NB4 (cell line): Measurements from ENCODE around the gene OR4X1.
"Not testable (repeated sequence)": the region's sequence is repeated elsewhere in the genome, so short reads cannot be mapped to it uniquely, and the experiment has no call there.

Experiments used
- DNase-seq: peaks from one replicate; pipeline ENCODE4 v3.0.0; 2010; ENCODE audit warnings: low read depth
- H3K4me3 ChIP-seq: one replicate; pipeline ENCODE4 v1.5.1; 2011; ENCODE audit warnings: mild to moderate bottlenecking, low read depth, low read length, moderate library complexity
- MYC ChIP-seq: IDR thresholded peaks from 2 replicates; pipeline ENCODE4 v1.6.1; 2011; ENCODE audit warnings: low read depth, low read length
- POLR2A ChIP-seq: IDR thresholded peaks from 2 replicates; pipeline ENCODE4 v1.6.1; 2011; ENCODE audit warnings: mild to moderate bottlenecking; ENCODE audit not compliant: insufficient read length; ENCODE audit errors: extremely low read depth
- TF ChIP-seq, protein P1 (sequence below): IDR thresholded peaks from 2 replicates; pipeline ENCODE4 v1.6.1; 2011; ENCODE audit warnings: low read depth, low read length
- TF ChIP-seq, protein P2 (sequence below): IDR thresholded peaks from one replicate; pipeline ENCODE4 v1.5.1; 2012; ENCODE audit warnings: low read depth, low read length

OR4X1 gene, protein sequence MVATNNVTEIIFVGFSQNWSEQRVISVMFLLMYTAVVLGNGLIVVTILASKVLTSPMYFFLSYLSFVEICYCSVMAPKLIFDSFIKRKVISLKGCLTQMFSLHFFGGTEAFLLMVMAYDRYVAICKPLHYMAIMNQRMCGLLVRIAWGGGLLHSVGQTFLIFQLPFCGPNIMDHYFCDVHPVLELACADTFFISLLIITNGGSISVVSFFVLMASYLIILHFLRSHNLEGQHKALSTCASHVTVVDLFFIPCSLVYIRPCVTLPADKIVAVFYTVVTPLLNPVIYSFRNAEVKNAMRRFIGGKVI

DNA sequence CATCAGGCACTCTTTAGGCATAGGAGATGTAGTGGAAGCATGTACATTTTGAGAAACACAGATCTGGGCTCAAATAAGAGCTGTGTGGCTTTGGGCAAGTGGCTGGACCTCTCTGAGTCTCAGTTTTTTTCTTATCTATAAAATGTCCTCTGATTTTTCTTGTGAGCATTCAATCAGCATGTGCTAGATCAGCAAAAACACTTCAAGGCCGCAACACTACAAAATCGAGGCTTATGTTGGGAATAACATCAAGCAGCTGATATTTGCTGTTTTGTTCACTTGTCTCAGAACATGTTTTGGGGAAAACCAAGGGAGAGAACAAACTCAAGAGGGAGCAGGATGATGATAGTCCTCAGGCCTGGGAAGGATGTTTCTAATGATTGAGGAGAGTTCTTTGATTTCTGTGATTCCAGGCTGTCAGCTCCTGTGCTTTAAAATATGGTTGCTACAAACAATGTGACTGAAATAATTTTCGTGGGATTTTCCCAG, at the start of gene OR4X1:
Gene OR4X1, plus strand, starts transcription at position 439 of the 489 bp plus-strand sequence. Its CDS starts 0 bp downstream, at position 439.
- no peak for DNase-seq
- H3K4me3 ChIP-seq = no peak within 1 kb of the TSS
- TF ChIP-seq, protein P1, sequence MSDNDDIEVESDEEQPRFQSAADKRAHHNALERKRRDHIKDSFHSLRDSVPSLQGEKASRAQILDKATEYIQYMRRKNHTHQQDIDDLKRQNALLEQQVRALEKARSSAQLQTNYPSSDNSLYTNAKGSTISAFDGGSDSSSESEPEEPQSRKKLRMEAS = no peak
- TF ChIP-seq POLR2A (no peak), MYC (no peak)
- TF ChIP-seq, protein P2, sequence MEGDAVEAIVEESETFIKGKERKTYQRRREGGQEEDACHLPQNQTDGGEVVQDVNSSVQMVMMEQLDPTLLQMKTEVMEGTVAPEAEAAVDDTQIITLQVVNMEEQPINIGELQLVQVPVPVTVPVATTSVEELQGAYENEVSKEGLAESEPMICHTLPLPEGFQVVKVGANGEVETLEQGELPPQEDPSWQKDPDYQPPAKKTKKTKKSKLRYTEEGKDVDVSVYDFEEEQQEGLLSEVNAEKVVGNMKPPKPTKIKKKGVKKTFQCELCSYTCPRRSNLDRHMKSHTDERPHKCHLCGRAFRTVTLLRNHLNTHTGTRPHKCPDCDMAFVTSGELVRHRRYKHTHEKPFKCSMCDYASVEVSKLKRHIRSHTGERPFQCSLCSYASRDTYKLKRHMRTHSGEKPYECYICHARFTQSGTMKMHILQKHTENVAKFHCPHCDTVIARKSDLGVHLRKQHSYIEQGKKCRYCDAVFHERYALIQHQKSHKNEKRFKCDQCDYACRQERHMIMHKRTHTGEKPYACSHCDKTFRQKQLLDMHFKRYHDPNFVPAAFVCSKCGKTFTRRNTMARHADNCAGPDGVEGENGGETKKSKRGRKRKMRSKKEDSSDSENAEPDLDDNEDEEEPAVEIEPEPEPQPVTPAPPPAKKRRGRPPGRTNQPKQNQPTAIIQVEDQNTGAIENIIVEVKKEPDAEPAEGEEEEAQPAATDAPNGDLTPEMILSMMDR = no peak

DNA sequence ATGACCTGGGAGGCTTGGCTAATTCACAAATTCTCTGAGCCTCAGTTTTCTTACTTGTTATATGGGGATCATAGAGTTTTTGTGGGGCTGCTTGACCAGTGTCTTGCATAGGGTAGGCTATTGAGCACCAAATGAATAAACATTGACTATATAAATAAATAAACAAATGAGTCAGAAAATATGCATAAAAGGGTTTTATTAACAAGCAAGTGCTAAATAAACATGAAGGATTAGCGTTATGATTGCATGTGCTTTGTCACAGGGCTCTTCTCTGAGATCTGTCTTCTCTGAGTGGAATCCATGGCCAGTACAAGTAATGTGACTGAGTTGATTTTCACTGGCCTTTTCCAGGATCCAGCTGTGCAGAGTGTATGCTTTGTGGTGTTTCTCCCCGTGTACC, 47.2 kb upstream of the OR4X1 start, which contains the start of gene OR4B1:
Gene OR4B1, plus strand, starts transcription at position 301 of the 400 bp plus-strand sequence. Its CDS starts 0 bp downstream, at position 301.
- H3K4me3 ChIP-seq = no peak within 1 kb of the TSS
- no peak for TF ChIP-seq MYC
- TF ChIP-seq, protein P2 = no peak
- TF ChIP-seq, protein P1 = no peak
- no peak for TF ChIP-seq POLR2A
- DNase-seq = no peak

DNA sequence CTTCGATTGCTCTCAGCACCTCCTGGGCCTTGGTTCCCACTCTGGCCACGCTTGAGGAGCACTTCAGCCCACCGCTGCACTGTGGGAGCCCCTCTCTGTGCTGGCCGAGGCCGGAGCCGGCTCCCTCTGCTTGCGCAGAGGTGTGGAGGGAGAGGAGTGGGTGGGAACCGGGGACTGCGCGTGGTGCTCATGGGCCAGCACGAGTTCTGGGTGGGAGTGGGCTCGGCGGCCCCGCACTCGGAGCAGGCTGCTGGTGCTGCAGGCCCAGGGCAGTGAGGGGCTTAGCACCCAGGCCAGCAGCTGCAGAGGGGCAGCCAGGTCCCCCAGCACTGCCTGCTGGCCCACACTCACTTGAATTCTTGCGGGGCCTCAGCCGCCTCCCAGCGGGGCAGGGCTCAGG, 34.9 kb upstream of the OR4X1 start:
- DNase-seq = no peak
- no peak overlapping the region for H3K4me3 ChIP-seq
- TF ChIP-seq, protein P2 = no peak
- TF ChIP-seq MYC = no peak
- TF ChIP-seq, protein P1 = no peak
- TF ChIP-seq POLR2A = no peak

DNA sequence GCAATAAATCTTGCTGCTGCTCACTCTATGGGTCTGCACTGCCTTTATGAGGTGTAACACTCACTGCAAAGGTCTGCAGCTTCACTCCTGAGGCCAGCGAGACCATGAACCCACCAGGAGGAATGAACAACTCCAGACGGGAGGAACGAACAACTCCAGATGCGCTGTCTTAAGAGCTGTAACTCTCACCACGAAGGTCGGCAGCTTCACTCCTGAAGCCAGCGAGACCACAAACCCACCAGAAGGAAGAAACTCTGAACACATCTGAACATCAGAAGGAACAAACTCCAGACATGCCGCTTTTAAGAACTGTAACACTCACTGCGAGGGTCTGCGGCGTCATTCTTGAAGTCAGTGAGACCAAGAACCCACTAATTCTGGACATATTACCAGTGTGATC, 33.6 kb upstream of the OR4X1 start:
- not testable (repeated sequence) for DNase-seq

DNA sequence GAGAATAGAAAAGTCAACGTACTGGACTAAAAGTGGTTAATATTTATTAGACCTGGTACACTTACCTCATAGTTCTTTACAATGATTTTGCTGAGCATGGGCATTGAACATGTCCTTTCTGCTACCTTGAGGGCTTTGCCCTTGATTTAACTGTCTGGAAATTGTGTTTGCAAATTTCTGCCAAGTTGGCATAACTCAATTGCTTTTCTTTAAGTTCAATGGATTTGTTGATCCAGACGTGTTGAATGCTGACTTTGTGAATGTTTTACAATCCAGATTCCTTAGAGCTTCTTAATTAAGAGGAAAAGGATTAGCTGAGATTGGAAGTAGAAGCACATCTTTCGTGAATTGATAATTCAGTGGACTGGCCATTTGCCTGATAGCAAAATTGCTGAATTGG, 25.9 kb upstream of the OR4X1 start:
- DNase-seq = no peak
- H3K4me3 ChIP-seq = no peak overlapping the region
- TF ChIP-seq POLR2A = no peak
- no peak for TF ChIP-seq MYC
- TF ChIP-seq, protein P2 = no peak

More for the DNA sequence above, 33.6 kb upstream of the OR4X1 start:
- not testable (repeated sequence) for H3K4me3 ChIP-seq

DNA sequence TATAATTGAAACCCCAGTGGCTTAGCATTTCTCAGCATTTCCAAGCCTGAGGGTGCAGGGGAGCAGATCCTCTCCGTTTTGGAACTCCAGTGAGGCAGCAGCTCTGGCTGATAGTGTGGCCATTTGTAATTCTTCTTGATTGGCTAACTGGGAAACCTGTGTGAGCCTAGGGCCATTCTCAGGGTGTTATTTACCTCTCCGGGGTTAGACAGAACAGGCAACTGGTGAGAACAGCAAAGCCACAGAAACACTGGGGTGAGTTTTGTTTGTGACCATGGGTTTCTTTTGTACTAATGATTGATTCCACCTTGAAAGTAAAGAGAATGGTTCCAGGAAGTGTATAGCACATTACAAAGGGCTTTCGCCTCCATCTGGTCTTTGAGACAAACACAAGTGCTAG, 21.2 kb upstream of the OR4X1 start:
- no peak overlapping the region for H3K4me3 ChIP-seq
- TF ChIP-seq, protein P2 = no peak
- TF ChIP-seq POLR2A (no peak), MYC (no peak)
- TF ChIP-seq, protein P1 = no peak
- DNase-seq = no peak
